GM19239 (cell line): ENCODE results near the gene IQSEC1.

Experiments
- DNase-seq: peaks from one replicate; pipeline ENCODE4 v3.0.0; 2011; ENCODE audit warnings: low spot score; ENCODE audit not compliant: insufficient read length
- FAIRE-seq: peaks from 2 replicates; lab custom pipeline; 2011; peaks lifted over from hg19 to GRCh38; lab: Jason Lieb, UNC

IQSEC1 gene

DNA sequence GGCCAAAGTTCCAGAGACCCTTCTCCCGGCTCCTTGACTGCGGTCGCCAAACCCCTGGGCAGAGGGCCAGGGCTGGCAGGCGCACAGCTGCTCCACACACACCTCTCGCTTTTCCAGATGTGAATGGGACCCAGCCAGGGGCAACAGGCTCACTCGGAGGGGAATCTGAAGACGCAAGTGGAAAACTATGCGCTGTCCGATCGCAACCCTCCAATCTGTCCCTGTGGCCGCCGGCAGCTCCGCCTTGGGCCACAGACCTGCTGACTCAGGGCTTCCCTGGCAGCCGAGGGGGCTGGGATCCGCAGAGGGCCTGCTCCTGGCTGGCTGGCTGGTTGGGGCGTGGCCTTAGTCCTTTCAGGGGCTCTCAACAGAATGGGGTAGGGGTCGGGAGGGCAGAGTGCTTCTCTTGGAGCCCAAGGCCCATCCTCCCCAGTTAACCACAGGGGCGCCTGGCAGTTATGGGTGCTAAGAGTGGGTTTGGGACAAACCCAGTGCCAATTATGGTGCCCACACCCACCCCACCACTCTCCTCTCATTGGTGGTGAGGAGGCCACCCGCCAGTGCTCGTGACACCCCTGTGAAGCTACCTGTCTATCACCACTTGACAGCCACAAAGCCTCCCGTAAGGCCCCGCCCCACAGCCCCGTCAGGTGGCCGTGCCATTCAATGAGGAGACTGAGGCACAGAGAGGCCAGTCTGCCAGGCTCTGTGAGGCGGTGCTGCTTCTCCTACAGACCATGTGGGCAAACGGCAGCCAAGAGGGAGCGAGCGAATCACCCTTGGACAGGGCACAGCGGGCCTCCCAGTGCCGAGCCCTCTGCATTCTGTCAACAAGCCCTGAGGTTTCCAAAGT lies 53.8 kb downstream of the IQSEC1 start:
- peak; percentile 71 for FAIRE-seq

DNA sequence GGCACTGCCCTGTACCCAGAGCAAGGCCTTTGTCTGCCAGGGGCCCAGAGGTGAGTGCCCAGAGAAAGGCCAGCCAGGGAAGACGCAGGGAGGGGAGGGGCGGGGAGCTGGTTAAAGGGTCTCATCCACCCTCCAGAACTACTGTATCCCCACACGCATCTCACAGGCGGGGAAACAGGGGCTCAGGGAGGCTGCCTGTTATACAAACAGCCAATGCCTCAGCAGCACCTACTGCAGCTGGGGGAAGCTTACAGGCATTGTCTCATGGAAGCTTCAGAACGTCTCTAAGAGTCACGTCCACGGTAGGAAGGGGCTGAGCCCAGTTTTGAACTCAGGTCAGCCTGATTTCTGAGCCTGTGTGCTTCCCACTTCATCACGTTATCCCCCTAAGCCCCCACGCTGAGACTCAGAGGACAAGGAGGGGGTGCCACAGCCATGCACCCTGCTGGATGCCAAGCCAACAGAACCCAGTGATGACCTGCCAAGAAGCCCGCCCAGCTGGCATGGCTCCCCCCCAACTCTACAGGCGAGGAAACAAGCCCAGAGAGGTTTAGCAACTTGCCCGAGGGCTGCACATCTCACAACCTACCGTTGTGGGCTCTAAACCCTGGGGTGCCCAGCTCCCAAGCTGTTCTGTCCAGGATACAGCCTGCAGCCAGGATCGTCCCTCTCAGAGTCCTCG lies 54.5 kb downstream of the IQSEC1 start:
- DNase-seq (no peak), FAIRE-seq (no peak)

More for the DNA sequence above, 53.8 kb downstream of the IQSEC1 start:
- DNase-seq = no peak

DNA sequence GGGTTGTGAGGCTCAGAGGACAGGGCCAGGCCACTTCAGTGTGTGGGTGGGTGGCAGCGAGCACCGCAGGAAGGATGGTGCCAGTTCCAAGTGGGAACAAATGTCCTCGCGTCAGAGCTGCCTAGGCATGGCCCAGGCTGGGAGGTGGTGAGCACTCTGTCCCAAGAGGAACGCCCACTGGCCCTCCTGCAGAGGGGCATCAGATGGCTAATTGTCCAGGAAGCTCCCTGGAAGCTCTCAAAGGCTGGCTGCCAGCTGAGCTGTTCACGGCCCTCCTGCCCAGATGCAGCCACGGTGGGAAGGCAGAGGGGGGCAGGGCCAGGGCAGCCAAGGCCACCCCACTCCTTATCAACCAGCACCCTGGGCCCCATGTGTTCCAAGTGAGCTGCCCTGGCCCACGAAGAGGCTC lies 55.2 kb downstream of the IQSEC1 start:
- no peak for DNase-seq

DNA sequence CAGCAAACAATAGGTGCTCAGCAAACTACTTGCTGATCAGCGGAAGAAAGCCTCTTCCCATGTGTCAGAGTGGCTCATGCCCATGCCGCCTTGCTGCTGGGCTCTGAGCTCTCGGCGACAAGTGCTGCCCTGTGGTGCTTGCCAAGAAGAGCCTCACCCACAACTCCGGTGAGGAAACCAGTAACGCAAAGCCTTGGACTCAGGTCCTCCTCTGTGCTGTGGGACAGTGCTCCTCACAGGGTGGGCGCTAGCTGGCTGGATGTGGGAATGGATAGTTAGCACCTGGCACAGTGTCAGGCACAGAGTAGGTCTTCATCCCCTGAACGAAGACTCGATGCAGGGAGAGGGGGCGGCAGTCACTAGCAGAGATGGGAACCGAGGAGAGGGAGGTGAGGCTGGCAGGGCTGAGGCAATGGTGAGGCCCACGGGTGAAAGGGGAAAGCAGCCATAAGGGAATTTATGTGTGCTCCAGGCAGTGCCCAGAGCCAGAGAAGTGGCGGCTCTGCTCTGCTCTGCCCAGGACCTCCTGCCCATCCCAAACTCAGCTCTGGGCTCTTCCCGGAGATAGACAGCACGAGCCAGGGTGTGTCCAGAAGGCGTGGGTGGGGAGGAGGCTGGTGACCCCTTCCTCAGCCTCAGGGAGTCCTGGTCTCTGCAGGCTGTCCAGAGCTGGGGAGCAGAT lies 55.7 kb downstream of the IQSEC1 start:
- DNase-seq = no peak
- FAIRE-seq = no peak

More for the DNA sequence above, 55.2 kb downstream of the IQSEC1 start:
- FAIRE-seq = no peak

DNA sequence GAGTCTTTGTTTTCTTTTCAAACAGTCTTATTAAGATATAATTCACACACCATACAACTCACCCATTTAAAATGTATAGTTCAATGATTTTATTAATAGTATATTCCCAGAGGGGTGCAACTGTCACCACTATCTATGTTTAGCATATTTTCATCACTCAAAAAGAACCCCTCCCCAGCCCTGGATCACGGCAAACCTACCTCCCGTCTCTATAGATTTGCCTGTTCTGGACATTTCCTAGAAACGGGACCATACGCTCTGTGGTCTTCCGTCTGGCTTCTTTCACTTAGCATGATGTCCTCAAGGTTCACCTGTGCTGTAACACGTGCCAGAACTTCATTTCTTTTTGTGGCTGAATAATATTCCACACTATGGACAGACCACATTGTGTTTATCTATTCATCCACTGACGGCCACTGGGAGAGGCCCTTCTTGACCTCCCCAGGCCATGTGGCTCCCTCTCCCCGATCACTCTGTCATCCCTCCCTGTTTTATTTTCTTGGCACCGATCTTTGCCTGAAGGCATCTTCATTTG lies 56.4 kb downstream of the IQSEC1 start:
- FAIRE-seq = peak; percentile 14

DNA sequence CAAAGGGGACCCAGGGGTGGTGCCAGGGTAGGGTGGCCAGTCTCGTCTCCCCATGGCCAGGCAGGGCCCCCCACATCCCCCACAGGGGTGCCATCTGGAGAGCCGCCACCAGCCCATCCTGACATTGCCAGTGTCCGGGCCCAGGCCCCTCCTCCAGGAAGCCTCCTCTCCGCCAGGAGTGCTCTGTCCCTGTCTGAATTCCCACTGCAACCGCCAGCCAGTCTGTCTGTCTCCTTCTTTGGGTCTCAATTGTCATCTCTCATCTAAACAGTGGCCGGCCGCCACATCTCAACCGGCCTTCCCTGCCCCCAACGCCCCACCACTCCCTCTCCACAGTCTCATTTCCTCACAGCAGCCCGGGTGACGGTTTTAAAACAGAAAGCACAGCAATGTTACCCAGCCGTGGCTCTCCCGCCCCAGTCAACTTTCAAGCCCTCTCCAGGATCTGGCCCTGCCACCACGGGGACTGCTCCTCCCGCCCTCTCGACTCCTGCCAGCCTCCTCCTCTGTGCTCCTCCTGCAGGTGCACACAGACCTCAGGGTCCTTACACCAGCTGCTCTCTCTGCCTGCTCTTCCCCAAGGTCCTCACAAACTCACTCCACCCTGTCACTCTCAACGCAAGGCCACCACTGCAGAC lies 57.0 kb downstream of the IQSEC1 start:
- DNase-seq (no peak), FAIRE-seq (peak; percentile 85)

More for the DNA sequence above, 56.4 kb downstream of the IQSEC1 start:
- no peak for DNase-seq

DNA sequence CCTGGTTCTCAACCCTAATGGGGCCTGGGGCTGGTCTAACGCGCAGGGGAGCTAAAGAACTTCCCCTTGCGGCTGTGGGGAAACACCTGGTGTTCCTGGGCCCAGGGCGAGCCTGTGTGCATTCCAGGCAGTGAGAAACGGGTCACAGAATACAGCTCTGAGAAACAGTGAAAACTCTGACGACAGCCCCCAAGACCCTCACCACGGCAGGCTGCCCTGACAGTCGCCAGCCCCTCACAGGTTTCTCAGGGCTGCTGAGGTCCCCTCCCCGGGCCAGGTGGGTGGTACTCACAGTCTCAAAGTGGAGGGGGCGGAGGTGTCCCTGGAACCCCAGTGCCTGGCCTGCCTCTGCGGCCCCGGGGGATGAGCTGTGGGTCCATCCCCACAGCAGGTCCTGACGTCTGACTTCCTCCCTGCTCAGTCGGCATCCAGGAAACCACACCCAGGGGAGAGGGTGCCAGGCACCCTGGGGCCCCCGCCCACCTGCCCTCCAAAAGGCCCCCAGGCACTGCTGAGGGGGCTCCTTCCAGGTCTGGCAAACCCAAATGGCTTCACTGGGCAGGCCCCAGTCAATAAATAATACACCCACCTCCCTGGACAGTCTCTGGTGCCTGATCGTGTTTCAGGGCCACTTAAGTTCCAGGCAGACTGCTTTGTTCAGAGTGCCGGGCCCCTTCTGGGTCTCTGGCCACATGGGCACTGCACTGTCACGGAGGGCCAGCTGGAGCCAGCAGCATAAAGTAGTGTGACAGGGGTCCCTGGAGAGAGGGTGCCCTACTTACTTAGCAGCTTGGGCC lies 57.7 kb downstream of the IQSEC1 start:
- FAIRE-seq (no peak), DNase-seq (no peak)

DNA sequence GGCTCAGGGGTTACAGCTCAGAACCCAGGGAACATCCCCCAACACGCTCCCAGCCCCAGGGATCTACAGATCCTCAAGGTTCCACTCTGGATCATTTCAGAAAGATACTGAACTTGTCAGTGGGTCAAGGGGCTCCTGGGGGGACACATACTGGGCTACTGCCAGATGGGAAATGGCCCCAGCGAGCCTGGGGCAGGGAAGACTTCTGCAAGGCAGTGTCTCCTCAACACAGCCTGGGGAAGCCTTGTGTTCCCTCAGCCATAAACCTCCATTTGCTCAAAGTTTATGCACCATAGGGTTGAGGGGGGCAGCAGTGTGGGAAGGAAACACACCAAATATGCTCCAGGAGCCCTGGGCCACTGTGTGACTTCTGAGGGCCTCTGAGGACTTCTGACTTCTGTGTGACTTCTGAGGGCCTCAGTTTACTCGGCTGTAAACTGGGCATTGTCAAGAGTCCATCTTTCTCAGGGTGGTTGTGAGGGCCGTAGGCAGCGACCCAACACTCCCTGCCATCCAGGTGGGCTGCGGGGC lies 58.4 kb downstream of the IQSEC1 start:
- no peak for DNase-seq
- FAIRE-seq = peak; percentile 86

DNA sequence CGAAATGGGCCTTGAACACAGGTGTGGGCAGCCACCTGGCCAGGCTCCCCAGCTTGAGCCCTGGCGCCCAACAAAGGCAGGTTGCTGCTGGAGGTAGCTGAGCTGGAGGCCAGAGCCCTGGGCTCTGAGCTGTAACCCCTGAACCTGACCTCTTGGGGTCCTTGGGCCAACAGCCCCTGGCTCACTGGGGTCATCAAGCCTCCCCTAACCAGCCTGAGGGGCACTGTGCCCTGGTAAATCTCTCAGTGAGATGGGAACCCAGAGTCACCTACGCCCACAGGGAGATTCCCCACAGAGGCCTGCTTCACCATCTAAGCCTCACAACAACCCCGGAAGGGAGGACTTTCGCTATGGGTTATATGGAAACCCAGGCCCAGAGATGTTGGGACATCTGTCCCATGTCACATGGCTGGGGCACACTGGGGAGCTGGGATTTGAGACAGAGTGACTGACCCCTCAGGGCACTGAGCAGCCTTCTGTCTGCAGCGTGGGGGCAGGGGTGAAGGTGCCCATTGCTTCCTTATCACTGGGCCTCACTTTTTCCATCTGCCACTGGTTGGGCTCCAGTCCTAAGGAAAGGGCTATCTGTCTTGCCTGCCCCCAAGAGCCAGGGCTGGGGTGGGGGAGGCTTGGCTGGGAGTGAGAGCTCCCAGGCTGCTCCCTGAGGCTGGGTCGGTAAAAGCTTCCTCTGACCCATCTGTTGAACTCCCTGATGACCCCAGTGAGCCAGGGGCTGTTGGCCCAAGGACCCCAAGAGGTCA lies 59.1 kb downstream of the IQSEC1 start:
- DNase-seq (no peak), FAIRE-seq (peak; percentile 97)

DNA sequence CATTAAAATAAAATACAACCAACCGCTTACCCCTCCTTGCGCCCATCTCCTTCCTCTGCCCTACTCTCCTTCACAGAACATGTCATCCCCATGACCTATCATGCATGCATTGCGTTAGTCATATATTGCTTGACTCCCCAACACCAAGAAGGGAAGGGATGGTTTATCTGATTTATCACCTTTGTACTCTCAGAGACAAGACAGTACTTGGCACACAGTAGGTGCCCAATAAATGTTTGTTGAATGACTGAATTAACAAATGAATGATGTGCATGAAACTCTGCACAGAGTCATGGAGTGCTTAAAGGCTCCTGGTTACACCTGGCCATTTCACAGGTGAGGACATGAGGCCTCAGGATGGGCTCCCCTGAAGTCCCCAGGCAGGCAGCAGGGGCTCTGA lies 59.7 kb downstream of the IQSEC1 start:
- no peak for FAIRE-seq
- DNase-seq = no peak

DNA sequence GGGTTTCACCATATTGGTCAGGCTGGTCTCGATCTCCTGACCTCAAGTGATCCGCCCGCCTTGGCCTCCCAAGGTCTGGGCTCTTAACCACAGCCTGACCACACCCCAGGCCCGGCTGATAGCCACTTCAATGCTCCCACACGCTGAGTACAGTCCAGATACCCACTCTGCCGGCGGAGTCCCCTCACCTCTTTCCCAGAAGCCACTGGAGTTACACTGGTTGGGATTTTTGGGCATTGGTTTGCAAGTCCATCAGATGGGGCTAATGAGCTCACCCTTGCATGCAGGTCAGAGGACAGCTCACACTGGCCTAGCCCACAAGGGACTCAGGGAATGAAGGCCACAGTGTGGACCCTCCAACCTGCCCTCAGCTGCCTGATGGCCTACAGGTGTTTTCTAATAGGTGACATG lies 60.1 kb downstream of the IQSEC1 start:
- FAIRE-seq = no peak
- DNase-seq = no peak

DNA sequence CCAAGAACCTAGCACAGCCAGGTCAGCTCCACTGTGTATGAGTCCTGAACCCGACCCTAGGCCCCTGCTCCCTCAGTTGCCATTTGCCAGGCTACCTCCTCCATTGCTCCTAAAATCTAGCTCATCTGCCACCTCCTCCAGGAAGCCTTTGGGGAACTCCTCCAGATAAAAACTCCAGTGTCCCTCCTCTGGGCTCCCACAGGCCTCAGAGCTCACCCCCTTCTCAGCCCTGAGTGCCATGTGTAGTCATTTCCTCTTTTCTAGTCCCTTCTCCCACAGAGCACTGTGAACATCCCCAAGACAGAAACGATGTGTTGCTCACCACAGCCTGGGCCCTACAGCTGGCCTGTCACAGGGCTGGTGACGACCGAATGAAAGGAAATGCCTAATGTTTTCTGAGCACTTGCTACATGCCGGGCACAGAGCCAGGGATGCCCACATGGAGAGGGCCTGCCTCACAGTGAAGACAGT lies 61.0 kb downstream of the IQSEC1 start:
- FAIRE-seq (peak; percentile 93), DNase-seq (no peak)

DNA sequence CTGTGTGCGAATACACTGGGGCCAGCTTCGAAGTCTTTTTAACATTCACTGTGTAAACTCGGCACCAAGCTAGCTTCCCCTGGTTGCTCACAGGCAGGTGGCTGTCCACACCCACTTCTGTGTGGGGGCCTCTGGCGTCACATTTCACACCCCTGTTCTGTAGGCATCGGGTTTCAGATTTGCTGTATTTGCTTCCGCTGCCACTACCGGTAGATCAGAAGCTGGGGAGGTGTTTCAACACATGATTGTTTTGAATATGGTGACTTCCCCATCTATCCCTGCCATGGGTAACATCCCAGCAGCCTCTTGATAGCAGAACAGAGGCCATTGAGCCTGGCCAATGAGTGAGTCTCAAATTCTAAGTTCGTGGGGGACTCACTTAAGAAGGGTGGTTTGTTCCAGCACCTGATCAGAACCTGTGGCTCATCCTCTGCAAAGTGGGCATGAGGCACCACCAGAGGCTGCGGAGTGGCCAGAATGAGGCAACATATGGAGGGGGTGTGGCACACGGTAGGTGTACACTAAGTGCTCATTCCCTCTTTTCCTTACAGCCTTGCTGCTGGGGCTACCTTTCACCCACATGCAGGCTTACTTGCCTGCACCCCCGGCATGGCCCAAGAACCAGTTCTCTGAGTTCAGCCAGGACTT lies 61.5 kb downstream of the IQSEC1 start:
- DNase-seq = peak; percentile 72
- peak; percentile 96 for FAIRE-seq

DNA sequence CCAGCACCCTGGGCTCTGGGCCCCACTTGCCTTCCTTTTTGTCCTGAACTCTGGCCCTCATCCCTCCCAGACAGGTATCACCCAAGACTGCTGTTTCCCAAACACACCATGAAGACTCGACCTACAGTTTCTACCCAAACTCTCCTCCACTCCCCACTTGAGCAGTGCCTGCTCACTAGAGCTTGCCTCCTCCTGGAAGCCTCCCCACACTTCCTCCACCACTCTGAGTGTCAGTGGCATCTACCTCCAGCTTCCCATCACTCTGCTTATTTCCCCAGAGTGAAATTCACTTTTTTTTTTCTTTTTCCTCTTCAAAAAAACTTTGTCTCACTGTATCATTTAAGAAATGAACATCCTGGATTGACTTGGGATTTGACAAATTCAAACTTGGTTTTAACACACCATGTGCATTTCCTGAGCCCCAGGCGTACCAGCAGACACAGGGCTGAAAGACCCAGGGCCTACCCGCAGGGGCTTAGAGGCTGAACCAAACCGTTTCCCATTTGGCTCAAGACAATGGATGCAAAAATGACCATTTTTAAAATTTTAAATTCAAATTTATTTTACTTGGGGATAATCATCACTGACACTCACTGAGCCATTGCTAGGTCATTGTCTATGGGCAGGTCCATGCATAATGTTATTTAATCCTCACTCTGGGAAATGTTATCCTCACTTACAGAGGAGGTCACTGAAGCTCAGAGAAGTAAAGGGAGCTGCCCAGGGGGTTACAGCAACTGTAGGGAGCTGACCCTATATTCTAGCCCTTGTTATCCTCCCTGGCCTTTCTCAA lies 62.3 kb downstream of the IQSEC1 start:
- FAIRE-seq (no peak), DNase-seq (no peak)

DNA sequence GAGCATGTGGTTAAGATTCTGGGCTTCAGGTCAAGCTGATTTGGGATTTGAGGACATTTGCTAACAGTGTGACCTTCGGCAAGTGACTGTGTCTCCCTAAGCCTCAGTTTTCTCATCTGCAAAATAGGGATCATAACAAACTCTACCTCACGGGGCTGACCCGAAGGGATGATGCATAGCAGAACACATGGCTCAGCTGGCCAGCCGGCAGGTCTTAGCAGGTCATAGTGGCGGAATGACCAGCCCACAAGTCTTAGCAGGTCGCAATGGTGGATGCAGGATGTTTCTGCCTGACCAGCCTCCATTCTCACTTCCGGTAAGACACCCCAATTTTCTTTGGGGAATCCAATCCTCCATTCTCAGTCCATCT lies 63.3 kb downstream of the IQSEC1 start:
- FAIRE-seq (peak; percentile 11), DNase-seq (no peak)

DNA sequence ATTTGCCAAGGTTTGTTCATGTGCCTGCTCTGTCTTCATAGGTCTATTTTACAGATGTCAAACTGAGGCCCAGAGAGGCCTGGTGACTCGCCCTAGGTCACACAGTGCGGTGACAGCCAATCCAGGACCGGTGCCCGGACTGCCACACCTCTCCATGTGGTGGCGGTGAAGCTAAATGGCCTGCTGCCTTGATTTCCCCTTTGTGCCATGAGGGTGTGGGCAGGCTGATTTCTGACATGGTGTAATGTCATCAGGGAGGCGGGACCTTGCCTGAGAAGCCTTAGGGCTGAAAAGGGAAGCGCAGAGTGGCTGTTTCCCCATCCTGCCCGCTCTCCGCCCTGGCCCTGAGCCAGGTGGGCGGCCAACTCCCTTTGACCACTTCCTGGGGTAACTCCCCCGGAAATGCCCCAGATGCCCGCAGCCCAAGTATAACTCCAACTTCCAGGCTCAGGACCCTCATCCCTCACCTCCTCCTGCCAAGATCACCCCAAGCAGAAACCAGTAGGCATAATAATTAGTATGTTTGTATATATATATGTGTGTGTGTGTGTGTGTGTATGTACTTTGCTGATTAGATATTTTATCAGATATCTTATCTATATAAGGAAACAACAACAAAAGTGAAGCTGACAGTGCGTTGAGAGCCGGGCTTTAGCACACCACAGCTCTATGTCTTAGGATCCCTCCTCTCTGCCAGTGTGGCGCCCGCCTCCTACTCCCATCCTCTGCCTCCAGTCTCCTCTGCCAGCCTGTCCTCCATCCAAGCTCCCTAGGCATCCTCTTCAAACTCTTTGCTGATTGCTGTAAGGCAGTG lies 63.9 kb downstream of the IQSEC1 start:
- DNase-seq = no peak
- peak; percentile 40 for FAIRE-seq
